Natural killer cell treated with Interleukin-12 subunit alpha and Interleukin-12 subunit beta and Interleukin-15 and Interleukin-18, amount 100 ng/mL, for 72 hours (primary cell): Measurements from ENCODE around the gene IMP4. TPM values are rescaled to one million over a fixed set of nuclear protein-coding genes. Genes with fewer than 3 reads are reported as not detected.
"Not testable (repeated sequence)": the region's sequence is repeated elsewhere in the genome, so short reads cannot be mapped to it uniquely, and the experiment has no call there.

Source experiments
- ATAC-seq, 2 donors: fragments of 150-1000 bp; cut with Tn5 transposase in 1 of 2; sonication (Bioruptor Pico), chemical (Tn5 transposase) in 1 of 2; 2 replicates each; pipeline ENCODE4 v1.10.0; 2021
- DNase-seq: peaks from one replicate; pipeline ENCODE4 v3.0.0; 2022; ENCODE audit warnings: low spot score
- H3K27ac Mint-ChIP-seq, 2 donors: 1 replicate in 1 of 2; 2 replicates in 1 of 2; pipeline ENCODE4 v1.8.0; 2022; ENCODE audit warnings: mixed read lengths in 2 of 2, mild to moderate bottlenecking in 1 of 2, moderate library complexity in 1 of 2
- H3K27me3 Mint-ChIP-seq, 2 donors: 1 replicate in 1 of 2; 2 replicates in 1 of 2; pipeline ENCODE4 v1.8.0; 2022; ENCODE audit warnings: mixed read lengths in 2 of 2
- H3K36me3 Mint-ChIP-seq: one replicate; pipeline ENCODE4 v1.8.0; 2022; ENCODE audit warnings: mixed read lengths
- H3K4me1 Mint-ChIP-seq, 2 donors: 1 replicate in 1 of 2; 2 replicates in 1 of 2; pipeline ENCODE4 v1.8.0; 2022; ENCODE audit warnings: low read depth in 2 of 2, mixed read lengths in 2 of 2, mild to moderate bottlenecking in 1 of 2
- H3K4me3 Mint-ChIP-seq: one replicate; pipeline ENCODE4 v1.8.0; 2022; ENCODE audit warnings: mixed read lengths
- H3K9me3 Mint-ChIP-seq: 2 replicates; pipeline ENCODE4 v1.8.0; 2022; ENCODE audit warnings: mixed read lengths
- total RNA-seq, 2 donors: library from RNA; stranded (reverse); gene quantifications; one replicate each; pipeline ENCODE4 v1.2.3, GENCODE V29; 2022

IMP4 gene
- total RNA-seq, 2 donors from 2014 or later = 94.1 to 198 TPM

DNA sequence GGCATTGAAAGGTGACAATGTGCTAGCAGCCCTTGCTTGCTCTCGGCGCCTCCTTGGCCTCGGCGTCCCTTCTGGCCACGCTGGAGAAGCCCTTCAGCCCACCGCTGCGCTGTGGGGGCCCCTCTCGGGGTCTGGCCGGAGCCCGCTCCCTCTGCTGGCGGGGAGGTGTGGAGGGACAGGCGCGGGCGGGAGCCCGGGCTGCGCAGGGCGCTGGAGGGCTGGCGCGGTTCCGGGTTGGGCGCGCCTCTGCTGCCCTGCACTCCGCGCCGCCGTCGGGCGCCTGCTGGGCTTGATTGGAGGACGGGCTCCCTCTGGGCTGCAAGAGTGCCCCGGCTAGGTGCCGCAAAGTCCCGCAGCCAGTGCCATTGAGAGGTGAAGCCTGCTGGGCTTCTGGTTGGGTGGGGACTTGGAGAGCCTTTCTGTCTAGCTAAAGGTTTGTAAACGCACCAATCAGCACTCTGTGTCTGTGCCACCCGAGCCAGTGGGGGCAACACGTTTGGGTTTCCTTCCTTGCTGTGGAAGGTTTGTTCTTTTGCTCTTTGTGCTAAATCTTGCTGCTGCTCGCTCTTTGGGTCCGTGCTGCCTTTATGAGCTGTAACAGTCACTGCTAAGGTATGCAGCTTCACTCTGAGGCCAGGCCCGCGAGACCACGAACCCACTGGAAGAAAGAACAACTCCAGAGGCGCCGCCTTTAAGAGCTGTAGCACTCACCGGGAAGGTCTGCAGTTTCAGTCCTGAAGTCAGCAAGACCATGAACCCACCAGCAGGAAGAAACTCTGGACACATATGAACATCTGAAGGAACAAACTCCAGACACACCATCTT is 14.8 kb upstream of the IMP4 start:
- ATAC-seq (no peak), DNase-seq (no peak)
- no peak overlapping the region for H3K27ac Mint-ChIP-seq
- H3K4me1 Mint-ChIP-seq = peaks cover 0 to 5% of the 10 kb centered on the region in 2 donors
- H3K27me3 Mint-ChIP-seq = peaks cover 40 to 53% of the 10 kb centered on the region in 2 donors
- H3K36me3 Mint-ChIP-seq = no peaks in the 10 kb centered on the region
- H3K4me3 Mint-ChIP-seq = no peak overlapping the region
- H3K9me3 Mint-ChIP-seq = no peaks in the 10 kb centered on the region

DNA sequence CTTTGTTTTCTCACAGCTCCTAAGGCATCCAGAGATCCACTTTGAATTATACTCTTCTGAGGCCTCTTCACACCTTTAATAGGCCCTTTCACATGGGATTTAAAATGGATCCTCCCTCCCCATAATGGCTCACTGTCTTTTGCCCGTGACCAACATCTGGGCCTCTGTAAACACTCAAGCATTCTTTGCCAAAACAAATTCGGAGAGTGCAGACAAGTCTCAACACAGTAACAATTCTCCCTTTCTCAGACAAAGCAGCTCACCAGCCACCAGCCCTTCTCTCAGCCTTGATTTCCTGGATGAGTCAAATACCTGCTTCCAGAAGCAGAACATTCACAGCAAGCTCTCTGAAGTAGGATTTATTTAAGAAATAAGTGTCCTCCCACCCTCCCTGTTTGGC is 14.0 kb upstream of the IMP4 start:
- ATAC-seq (no peak), DNase-seq (no peak)
- Mint-ChIP-seq H3K4me1 (peaks cover 0 to 5% of the 10 kb centered on the region in 2 donors), H3K27me3 (peaks cover 34 to 46% of the 10 kb centered on the region in 2 donors), H3K27ac (no peak overlapping the region), H3K9me3 (no peaks in the 10 kb centered on the region), H3K36me3 (no peaks in the 10 kb centered on the region), H3K4me3 (no peak overlapping the region)

DNA sequence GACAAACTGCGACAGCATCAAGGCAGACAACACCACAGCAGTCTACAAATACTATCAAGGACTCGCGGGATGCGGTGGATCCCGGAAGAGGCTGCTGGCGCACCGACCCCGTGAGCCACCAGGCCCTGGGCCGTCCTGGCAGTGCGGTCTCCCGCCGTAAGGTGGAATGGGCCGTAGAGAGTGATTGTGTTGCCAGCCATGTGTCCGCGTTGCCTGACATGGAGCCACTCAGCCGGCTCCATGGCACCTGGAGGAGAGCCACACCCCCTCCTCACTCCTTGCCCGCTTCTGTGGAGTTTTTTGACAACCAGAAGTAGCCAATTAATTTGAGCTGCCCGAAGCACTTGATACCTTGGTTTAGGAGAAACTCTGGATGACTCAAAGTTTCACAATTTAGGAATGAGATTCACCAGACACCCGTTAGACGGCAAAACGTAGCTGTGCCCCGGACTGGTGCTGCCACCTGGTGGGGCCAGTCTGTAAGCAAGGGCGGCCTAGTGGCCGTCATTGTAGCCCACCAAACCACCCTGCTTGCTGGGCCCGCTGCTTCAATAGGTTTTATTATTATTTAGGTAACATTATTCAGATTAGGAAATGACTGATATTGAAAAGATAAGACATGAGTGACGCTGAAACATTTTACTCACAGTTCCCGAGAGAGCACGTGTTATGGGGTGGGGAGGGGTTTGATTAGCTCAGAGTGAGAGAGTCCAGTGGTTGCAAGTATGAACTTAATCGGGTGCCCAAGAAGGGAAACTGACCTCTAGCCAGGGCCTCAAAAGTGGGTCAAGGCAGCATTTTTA is 10.2 kb upstream of the IMP4 start:
- Mint-ChIP-seq H3K4me1 (peaks cover 0 to 5% of the 10 kb centered on the region in 2 donors), H3K36me3 (no peaks in the 10 kb centered on the region), H3K4me3 (no peak overlapping the region), H3K27ac (no peak overlapping the region), H3K9me3 (no peaks in the 10 kb centered on the region), H3K27me3 (peaks cover 24 to 30% of the 10 kb centered on the region in 2 donors)
- ATAC-seq (peak; percentile 83 to 87), DNase-seq (peak; percentile 82)

DNA sequence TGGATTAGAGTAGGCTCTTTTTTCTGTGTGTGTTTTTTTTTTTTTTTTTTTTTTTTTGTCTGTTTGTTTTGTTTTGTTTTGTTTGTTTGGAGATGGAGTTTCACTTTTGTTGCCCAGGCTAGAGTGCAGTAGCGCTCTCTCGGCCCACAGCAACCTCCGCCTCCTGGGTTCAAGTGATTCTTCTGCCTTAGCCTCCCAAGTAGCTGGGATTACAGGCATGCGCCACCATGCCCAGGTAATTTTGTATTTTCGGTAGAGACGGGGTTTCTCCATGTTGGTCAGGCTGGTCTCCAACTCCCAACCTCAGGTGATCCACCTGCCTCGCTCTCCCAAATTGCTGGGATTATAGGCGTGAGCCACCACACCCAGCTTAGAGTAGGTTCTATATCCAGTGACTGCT is 9.4 kb upstream of the IMP4 start:
- DNase-seq, ATAC-seq, H3K27ac Mint-ChIP-seq, H3K36me3 Mint-ChIP-seq, H3K4me1 Mint-ChIP-seq, H3K4me3 Mint-ChIP-seq, H3K9me3 Mint-ChIP-seq: not testable (repeated sequence)
- H3K27me3 Mint-ChIP-seq = peaks cover 24 to 30% of the 10 kb centered on the region in 2 donors

DNA sequence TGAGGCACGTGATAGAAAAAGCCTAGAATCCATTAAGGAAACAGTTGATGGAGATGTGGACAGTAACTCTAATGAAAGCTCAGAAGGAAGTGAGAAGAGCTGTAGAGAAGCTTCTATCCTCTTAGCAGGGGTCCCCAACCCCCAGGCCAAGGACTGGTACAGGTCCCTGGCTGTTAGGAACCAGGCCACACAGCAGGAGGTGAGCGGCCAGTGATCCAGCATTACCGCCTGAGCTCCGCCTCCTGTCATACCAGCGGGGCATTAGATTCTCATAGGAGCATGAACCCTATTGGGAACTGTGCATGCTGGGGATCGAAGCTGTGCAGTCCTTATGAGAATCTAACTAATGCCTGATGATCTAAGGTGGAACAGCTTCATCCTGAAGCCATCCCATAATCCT is 8.7 kb upstream of the IMP4 start:
- DNase-seq (no peak), ATAC-seq (no peak)
- H3K9me3 Mint-ChIP-seq = no peaks in the 10 kb centered on the region
- H3K4me3 Mint-ChIP-seq = no peak overlapping the region
- H3K4me1 Mint-ChIP-seq = peaks cover 0 to 5% of the 10 kb centered on the region in 2 donors
- H3K36me3 Mint-ChIP-seq = no peaks in the 10 kb centered on the region
- H3K27me3 Mint-ChIP-seq = peaks cover 17 to 22% of the 10 kb centered on the region in 2 donors
- H3K27ac Mint-ChIP-seq = no peak overlapping the region

DNA sequence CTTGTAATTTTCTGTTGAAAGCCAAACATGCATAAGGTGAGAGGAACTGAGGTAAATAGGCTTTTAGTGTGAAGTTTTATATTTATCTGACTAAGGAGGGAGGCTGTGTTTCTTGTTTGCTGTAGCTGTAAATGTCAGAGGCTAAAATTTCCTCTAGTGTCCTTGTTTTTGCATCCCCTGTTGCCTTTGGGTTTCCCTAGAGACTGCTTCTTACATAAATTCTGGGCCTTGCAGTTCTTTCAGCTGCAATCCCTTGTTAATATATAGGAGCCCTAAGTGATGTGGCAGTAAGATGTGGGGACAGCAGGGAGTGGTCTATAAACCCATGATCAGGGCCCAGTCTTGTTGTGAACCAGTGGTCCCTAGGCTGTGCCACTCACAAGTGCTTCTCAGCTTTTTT is 7.5 kb upstream of the IMP4 start:
- Mint-ChIP-seq H3K27me3 (peaks cover 13 to 16% of the 10 kb centered on the region in 2 donors), H3K27ac (no peak overlapping the region), H3K9me3 (no peaks in the 10 kb centered on the region), H3K4me3 (no peak overlapping the region), H3K4me1 (peaks cover 0 to 9% of the 10 kb centered on the region in 2 donors), H3K36me3 (no peaks in the 10 kb centered on the region)
- DNase-seq = no peak
- ATAC-seq = no peak

DNA sequence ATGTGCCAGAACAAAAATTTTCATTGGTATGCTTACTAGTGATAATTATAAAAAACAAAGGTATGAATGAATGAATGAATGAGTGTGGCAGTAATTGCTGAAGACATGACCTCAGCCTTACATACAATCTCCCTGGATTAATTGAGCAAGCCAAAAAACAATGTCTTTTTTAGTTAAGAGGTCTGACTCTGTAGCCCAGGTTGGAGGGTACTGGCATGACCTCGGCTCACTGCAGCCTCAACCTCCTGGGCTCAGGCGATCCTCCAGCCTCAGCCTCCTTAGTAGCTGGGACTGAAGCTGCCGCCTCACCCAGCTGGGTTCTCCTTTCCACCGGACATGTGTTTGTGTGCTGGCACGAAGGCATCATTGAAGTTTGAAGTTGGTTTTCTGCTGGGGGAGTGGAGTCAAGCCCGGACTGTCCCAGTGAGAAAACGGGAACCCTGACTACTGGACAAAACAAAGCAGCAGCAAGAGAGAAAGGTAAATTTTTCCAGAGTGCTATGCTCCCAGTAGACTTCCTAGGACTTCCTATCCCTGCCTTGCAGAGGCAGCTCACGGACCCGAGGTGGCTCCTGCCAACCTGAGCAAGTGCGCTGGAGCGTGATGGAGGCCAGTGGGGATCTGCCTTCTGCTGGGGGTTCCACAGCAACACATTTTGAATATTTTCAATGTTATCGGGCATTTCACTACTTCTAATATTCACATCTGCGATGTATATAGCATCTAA is 6.4 kb upstream of the IMP4 start:
- ATAC-seq (no peak), DNase-seq (no peak)
- H3K27me3 Mint-ChIP-seq = peaks cover 5 to 6% of the 10 kb centered on the region in 2 donors
- no peak overlapping the region for H3K4me3 Mint-ChIP-seq
- peaks cover 3% of the 10 kb centered on the region for H3K36me3 Mint-ChIP-seq
- peaks cover 4 to 13% of the 10 kb centered on the region in 2 donors for H3K4me1 Mint-ChIP-seq
- peak overlapping the region in 1 of 2 donors; percentile 65 for H3K27ac Mint-ChIP-seq
- H3K9me3 Mint-ChIP-seq = no peaks in the 10 kb centered on the region

DNA sequence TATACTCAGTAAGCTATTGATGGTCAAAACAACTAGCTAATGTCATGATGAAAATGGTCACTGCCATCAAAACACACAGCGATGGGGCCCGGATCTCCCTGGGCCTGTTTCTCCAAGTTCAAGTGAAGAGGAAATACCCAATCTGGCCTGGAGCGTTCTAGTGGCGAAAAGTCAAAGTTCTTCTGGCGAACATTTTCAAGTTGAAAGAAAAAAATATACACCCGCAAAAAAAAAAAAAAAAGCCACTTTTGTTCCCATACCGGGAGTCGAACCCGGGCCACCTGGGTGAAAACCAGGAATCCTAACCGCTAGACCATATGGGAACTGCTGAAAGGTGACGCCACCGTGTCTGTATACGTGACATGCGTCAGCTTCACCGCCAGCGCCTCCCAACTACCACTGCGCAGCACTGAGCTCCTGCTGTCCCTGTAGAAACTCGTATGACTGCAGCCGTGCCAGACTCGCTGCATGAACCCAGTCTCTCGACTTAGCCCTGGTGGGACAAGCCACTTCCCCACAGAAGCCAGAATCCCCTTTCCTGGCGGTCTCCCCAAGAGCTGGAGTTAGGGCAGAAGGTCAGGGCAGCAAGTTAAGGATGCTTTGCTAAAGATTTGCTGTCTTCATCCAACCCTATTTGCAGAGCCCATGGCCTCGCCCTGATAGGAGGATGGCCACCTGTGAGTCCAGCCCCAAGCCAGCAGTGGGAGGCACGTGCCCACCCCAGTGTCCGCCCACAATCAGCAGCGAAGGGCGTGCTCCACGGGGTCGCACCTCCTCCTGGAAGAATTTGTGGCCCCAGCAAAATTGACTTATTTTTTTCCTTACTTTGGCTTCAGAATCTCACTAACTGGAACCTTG is 5.6 kb upstream of the IMP4 start:
- peaks cover 4% of the 10 kb centered on the region for H3K36me3 Mint-ChIP-seq
- peak overlapping the region; percentile 33 to 65 for H3K27ac Mint-ChIP-seq
- no peak overlapping the region for H3K4me3 Mint-ChIP-seq
- H3K27me3 Mint-ChIP-seq = peaks cover 0 to 2% of the 10 kb centered on the region in 2 donors
- H3K9me3 Mint-ChIP-seq = no peaks in the 10 kb centered on the region
- no peak for ATAC-seq
- H3K4me1 Mint-ChIP-seq = peaks cover 9 to 20% of the 10 kb centered on the region in 2 donors
- DNase-seq = no peak

DNA sequence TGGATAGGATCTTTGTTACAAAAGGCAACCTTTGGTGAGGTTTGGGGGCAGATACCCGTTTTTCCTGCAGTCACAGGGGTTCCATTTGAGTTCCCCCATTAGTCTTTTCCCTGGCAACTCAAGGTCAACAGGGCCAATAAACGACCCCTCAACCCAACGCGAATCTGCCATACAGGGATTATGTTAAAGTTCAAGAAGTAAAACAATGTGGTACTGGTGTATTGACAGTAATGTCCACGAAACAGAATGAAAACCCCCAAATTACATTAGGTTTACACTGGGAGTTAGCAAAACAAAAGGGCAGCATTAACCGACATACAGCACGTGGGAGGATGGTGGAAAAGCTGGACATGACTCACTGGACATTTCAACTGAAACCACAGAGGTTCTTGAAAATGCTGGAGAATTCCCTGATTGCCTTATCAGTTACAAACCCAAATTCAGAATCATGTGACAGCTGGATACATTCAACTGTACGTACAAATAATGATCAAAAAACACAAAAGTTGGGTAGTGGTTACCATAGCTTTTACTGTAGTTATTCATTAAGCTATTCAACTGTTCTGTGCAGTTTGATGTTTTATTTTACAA is 4.9 kb upstream of the IMP4 start:
- Mint-ChIP-seq H3K4me1 (peaks cover 16 to 19% of the 10 kb centered on the region in 2 donors), H3K9me3 (no peaks in the 10 kb centered on the region), H3K36me3 (peaks cover 4% of the 10 kb centered on the region), H3K4me3 (no peak overlapping the region), H3K27me3 (peaks cover 0 to 2% of the 10 kb centered on the region in 2 donors), H3K27ac (no peak overlapping the region)
- DNase-seq (no peak), ATAC-seq (no peak)

DNA sequence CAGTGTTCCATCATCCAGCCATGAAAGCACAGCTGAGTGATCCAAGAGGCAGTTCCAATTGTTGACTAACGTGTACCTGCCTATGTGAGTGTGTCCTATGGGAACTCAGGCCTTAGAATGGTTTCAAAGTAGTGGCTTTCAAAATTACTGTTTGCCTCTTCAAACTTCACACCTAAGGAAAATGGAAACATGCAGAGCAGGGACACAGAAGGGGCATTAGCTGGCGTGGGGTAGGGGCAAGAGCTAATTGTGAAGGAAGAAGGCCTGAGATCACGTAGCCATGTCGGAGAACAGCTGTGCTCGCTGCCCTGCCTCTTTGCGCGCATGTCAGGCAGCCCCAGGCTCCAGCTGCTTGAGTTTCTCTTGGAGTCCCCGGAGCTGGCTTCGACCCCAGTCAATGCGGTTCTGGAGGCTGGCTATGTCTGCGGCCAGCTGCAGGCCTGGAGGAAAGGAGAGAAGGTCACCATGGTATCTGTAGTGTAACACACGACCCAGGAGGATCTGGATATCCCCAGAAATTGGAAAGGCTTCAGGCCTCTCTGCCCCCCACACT is 3.8 kb upstream of the IMP4 start:
- ATAC-seq (no peak), DNase-seq (no peak)
- Mint-ChIP-seq H3K4me1 (peaks cover 17 to 19% of the 10 kb centered on the region in 2 donors), H3K27ac (no peak overlapping the region), H3K4me3 (no peak overlapping the region), H3K36me3 (peaks cover 4% of the 10 kb centered on the region), H3K9me3 (no peaks in the 10 kb centered on the region), H3K27me3 (peaks cover 0 to 2% of the 10 kb centered on the region in 2 donors)

DNA sequence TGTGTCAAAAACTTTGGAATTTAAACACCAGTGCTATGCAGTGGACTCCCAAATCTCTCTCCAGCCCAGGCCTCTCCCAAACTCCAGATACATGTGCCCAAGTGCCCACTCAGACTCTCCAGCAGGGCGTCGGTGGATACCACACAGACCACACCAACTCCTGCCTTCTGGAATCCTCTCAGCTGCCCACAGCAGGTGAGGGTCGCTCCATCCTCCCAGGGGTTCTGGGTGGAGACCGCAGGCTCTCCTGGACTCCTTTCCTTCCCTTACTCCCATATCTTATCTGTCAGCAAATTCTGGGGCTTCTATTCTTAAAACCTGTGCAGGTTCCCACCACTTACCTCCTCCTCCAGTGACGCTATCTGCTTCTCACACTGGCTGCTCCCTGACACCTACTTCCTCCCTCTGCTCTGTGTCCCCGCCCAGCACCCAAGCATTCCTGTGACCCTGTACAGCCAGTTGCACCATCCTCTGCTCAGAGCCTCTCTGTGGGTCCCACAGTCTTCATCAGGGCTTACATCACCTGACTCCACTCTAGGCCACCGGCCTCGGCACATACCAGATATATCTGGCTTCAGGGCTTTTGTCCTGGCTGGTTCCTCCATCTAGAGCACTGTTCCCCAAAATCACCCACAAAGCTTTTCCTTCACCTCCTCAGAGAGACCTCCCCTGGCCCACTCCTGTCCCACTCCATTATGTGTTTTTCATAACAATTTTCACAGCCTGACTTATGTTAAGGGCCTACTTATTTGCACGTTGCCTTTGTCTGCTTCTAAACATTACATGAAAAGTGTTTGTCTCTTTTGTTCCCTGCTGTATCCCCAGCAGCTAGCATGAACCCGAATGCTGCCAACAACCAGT is 2.6 kb upstream of the IMP4 start:
- no peak for DNase-seq

DNA sequence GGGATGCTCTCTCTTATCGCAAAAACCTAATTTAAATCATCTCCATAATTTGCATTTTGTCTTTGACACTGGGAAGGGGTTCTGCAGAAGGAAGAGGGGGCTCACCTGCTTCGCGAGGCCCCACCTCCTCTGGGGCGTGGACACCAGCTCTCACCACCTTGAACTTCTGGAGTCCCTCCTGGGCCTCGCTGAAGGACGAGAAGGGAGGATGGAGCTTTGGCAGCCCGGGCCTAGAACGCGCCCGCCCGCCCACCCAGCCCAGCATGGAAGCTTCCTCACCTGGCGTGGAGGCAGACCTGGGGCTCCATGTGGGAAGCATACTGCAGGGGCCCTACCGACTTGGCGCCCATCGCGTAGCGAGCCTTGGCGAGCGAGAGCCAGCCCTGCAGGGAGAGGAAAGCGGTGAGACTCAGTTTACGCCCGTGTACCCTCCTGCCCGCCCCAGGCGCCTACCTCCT is 1.1 kb upstream of the IMP4 start:
- ATAC-seq = no peak
- Mint-ChIP-seq H3K36me3 (peaks cover 10% of the 10 kb centered on the region), H3K4me3 (peak overlapping the region; percentile 98), H3K9me3 (no peaks in the 10 kb centered on the region), H3K4me1 (peaks cover 19 to 28% of the 10 kb centered on the region in 2 donors), H3K27ac (peak overlapping the region; percentile 97), H3K27me3 (no peaks in the 10 kb centered on the region)
- DNase-seq = no peak

More for the DNA sequence above, 2.6 kb upstream of the IMP4 start:
- ATAC-seq = no peak
- no peak overlapping the region for H3K4me3 Mint-ChIP-seq
- no peaks in the 10 kb centered on the region for H3K27me3 Mint-ChIP-seq
- H3K27ac Mint-ChIP-seq = peak overlapping the region in 1 of 2 donors; percentile 11
- peaks cover 10% of the 10 kb centered on the region for H3K36me3 Mint-ChIP-seq
- H3K4me1 Mint-ChIP-seq = peaks cover 19 to 20% of the 10 kb centered on the region in 2 donors
- H3K9me3 Mint-ChIP-seq = no peaks in the 10 kb centered on the region
